Body of pancreas (tissue), 4 donors: ENCODE measurements around the gene ST3GAL6.

Source experiments
- CTCF ChIP-seq, 7 experiments: fragments of 450-650 bp in 4 of 7; fragments of 200-600 bp in 3 of 7; sonication (generic) in 3 of 7; IDR thresholded peaks; one replicate each; pipeline ENCODE4 v1.5.1; 2016 to 2019; ENCODE audit warnings: antibody characterized with exemption in 7 of 7
- POLR2A ChIP-seq, 3 donors: fragments of 450-650 bp; IDR thresholded peaks; one replicate each; pipeline ENCODE4 v1.6.1; 2016; ENCODE audit warnings: antibody characterized with exemption in 3 of 3, mild to moderate bottlenecking in 2 of 3

DNA sequence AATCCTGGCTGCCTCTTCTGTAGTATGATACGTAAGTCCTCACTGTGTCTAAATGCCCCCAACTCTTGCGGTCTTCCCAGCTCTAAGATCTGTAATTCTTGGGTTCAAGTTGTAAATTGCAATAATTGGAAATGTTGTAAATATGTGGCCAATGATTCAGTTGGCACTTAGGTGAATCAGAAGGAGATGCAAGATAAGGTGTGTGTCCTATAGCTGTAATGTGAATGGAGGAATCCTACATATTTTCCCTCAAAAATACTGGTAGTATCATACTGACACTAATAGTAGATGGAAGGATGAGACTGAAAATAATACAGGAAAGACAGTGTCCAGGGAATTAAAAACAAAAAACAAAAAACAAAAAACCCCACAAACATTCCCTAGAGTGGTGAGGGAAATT lies 3.5 kb upstream of the ST3GAL6 start:
- no peak for TF ChIP-seq CTCF (IDR thresholded peaks at IDR 0.05)
- TF ChIP-seq POLR2A (IDR thresholded peaks at IDR 0.05) = no peak
